GM06990 (cell line): Measurements from ENCODE around the gene HARBI1.
"Not testable (repeated sequence)": the region's sequence is repeated elsewhere in the genome, so short reads cannot be mapped to it uniquely, and the experiment has no call there.

Source experiments
- DNase-seq: peaks from one replicate; pipeline ENCODE4 v3.0.0-alpha.2; 2011; ENCODE audit not compliant: insufficient read length; ENCODE audit errors: extremely low read depth
- H3K27me3 ChIP-seq: replicated peaks from 2 replicates; pipeline ENCODE4 v1.6.0; 2011; ENCODE audit warnings: low read length; ENCODE audit not compliant: control insufficient read depth, insufficient read depth
- H3K36me3 ChIP-seq: 2 replicates; pipeline ENCODE4 v1.5.1; 2011; ENCODE audit warnings: low read length; ENCODE audit not compliant: control insufficient read depth, insufficient read depth
- H3K4me3 ChIP-seq: replicated peaks from 2 replicates; pipeline ENCODE4 v1.5.1; 2011; ENCODE audit warnings: low read depth, mild to moderate bottlenecking, control low read depth, low read length
- TF ChIP-seq, protein P1 (sequence below): IDR thresholded peaks from 2 replicates; pipeline ENCODE4 v1.5.1; 2011; ENCODE audit warnings: low read length, control low read depth, mild to moderate bottlenecking, inconsistent platforms; ENCODE audit not compliant: insufficient read depth, poor library complexity, severe bottlenecking

The HARBI1 gene

DNA sequence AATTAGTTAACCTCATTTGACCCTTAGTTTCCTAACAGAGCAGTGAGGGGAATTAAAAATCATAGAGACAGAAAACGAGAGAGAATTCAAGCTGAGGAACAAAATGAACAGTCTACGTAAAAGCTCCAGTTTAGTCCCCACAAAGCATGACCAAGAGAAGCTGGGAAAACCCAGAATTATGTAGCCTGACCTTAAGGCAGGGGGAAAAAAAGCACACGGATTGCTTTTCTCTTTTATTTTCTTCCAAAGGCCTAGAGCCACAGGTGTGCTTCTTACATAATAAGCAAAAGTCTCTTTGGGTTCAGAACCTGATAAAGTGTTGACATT, 22.7 kb downstream of the HARBI1 start:
- Histone ChIP-seq H3K4me3 (peak overlapping the region; percentile 77), H3K27me3 (no peaks in the 10 kb centered on the region), H3K36me3 (no peaks in the 10 kb centered on the region)
- TF ChIP-seq, protein P1, sequence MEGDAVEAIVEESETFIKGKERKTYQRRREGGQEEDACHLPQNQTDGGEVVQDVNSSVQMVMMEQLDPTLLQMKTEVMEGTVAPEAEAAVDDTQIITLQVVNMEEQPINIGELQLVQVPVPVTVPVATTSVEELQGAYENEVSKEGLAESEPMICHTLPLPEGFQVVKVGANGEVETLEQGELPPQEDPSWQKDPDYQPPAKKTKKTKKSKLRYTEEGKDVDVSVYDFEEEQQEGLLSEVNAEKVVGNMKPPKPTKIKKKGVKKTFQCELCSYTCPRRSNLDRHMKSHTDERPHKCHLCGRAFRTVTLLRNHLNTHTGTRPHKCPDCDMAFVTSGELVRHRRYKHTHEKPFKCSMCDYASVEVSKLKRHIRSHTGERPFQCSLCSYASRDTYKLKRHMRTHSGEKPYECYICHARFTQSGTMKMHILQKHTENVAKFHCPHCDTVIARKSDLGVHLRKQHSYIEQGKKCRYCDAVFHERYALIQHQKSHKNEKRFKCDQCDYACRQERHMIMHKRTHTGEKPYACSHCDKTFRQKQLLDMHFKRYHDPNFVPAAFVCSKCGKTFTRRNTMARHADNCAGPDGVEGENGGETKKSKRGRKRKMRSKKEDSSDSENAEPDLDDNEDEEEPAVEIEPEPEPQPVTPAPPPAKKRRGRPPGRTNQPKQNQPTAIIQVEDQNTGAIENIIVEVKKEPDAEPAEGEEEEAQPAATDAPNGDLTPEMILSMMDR, result no peak
- no peak for DNase-seq

DNA sequence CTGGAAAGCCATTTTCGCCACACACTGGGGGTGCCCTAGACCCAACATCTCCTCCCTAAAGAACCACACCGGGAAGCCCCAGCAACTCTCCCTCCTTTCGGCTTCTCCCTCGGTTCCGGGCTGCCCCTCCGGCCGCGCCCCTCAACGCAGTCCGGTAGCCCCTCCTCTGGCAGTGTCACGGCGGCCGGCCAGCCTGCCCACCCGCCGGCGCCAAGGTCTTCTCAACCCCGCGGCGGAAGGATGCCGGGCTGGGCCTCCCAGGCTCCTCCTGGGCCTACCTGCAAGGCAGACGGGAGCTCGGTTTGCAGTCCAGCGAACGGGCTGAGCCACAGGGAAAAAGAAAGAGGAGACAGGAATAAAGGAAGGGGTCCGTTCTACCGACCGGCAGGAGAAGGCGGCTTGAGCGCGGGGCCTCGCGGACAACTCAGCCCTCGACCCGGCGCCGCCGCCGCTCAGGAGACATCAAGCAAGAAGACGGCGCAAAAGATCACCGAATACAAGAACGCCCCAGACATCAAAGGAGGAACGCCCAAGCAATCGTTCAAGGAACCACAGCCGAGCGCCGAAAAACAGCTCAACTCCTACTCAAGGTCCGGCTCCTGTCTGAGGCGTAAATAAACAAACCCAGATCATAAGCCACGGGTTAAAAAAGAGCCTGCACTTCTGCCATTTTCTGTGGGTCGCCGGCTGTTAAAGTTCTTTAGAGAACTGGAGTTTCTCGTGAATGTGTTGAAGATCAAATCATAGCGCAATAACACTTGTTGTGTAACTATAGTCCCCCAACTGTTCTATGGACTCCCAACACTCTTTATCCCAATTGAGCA, 23.3 kb downstream of the HARBI1 start, which contains the start of gene AMBRA1:
AMBRA1 (minus strand) TSS at position 474 of the 824 bp plus-strand sequence. CDS start 45,643 bp downstream, outside the sequence.
- TF ChIP-seq, protein P1, result no peak
- H3K36me3 ChIP-seq, result no peaks in the 10 kb centered on the region
- H3K4me3 ChIP-seq, result peak within 1 kb of the TSS; percentile 77
- peak; percentile 87 for DNase-seq
- no peaks in the 10 kb centered on the region for H3K27me3 ChIP-seq

DNA sequence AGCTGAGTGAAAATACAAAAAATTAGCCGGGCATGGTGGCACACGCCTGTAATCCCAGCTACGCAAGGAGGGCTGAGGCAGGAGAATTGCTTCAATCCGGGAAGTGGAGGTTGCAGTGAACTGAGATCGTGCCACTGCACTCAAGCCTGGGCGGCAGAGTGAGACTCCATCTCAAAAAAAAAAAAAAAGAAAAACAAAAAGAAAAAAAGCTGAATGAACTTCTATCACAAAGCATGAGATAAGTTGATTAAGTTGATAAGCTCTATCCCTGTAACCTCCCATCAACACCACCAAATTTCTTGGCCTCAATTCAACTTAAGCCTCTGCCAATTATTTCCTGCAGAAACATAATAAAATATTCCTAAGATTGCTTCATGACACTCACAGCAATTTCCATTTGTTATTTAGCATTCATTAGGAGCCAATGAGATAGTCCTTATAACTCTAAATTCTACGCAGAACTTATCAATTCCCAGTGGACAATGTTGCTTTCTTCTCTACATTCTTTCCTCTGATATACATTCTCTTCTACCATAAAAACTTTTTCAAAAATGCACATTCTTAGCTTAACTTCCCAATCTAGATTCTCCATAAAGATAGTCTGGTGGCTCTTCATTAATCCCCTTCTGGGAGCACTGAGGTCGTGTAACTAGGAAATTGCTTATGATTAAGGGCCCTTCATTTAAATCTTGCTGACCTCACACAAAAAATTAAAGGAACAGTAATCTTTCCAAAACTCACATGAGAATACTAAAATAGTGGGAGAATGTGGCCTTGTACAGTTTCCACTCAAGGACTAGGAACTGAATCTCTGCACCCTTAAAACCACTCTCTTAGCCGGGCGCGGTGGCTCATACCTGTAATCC, 26.1 kb downstream of the HARBI1 start:
- H3K4me3 ChIP-seq, result no peak overlapping the region
- DNase-seq, result no peak
- H3K27me3 ChIP-seq, result no peaks in the 10 kb centered on the region
- TF ChIP-seq, protein P1, result no peak
- H3K36me3 ChIP-seq, result no peaks in the 10 kb centered on the region

DNA sequence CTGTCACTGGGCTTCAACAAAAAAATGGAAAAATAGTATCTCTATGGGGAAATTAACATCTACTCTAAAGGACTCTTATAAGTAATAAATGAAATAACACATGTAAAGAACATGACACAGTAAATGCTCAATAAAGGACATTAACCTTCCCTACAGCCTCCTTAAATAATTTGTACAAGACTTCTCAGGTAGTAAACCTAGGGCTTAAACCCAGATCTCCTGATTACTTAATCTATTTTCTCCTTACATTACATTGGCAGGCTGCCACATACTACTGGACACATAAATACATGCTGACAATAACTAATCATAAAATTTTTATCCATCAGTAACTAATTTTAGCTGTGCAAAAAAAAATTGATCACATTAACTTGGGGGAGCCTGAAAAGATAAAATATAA, 28.1 kb downstream of the HARBI1 start:
- TF ChIP-seq, protein P1, result no peak
- Histone ChIP-seq H3K27me3 (no peaks in the 10 kb centered on the region), H3K36me3 (no peaks in the 10 kb centered on the region), H3K4me3 (no peak overlapping the region)
- no peak for DNase-seq

DNA sequence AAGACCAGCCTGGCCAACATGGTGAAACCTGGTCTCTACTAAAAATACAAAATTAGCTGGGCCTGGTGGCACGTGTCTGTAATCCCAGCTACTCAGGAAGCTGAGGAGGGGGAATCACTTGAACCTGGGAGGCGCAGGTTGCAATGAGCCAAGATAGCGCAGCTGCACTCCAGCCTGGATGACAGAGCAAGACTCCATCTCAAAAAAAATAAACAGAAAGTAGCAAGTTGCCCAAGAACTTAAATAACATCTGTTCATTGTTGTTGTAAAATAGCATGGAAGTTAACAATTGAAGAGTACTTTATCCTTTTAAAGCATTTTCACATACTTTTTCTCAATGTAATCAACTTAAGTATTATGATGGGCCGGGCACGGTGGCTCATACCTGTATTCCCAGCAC, 28.9 kb downstream of the HARBI1 start:
- no peaks in the 10 kb centered on the region for H3K27me3 ChIP-seq
- H3K4me3 ChIP-seq, result no peak overlapping the region
- no peaks in the 10 kb centered on the region for H3K36me3 ChIP-seq
- no peak for DNase-seq
- TF ChIP-seq, protein P1, result no peak

DNA sequence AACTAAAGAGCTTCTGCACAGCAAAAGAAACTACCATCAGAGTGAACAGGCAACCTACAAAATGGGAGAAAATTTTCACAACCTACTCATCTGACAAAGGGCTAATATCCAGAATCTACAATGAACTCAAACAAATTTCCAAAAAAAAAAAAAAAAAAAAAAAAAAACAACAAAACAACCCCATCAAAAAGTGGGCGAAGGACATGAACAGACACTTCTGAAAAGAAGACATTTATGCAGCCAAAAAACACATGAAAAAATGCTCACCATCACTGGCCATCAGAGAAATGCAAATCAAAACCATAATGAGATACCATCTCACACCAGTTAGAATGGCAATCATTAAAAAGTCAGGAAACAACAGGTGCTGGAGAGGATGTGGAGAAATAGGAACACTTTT, 33.5 kb downstream of the HARBI1 start:
- not testable (repeated sequence) for H3K4me3 ChIP-seq, H3K27me3 ChIP-seq, H3K36me3 ChIP-seq, DNase-seq
